Cardiac fibroblast (primary cell): ENCODE results near the gene TMEM94.
A peak's percentile ranks its signal among the peaks of the same experiment; 100 is the strongest.

Experiments used
- DNase-seq, 2 donors: peaks; one replicate each; pipeline versions ENCODE4 v3.0.0 to v3.0.0-alpha.2; 2010; ENCODE audit warnings: low read depth in 2 of 2
- H3K4me3 ChIP-seq, 2 donors: replicated peaks in 1 of 2; 1 replicate in 1 of 2; 2 replicates in 1 of 2; pipeline ENCODE4 v1.5.1; 2011; ENCODE audit warnings: low read depth in 2 of 2, low read length in 2 of 2, mild to moderate bottlenecking in 2 of 2, moderate library complexity in 1 of 2
- TF ChIP-seq, protein P1 (sequence below): IDR thresholded peaks from one replicate; pipeline ENCODE4 v1.5.1; 2011; ENCODE audit warnings: low read depth, mild to moderate bottlenecking, low read length, inconsistent platforms

TMEM94 gene

DNA sequence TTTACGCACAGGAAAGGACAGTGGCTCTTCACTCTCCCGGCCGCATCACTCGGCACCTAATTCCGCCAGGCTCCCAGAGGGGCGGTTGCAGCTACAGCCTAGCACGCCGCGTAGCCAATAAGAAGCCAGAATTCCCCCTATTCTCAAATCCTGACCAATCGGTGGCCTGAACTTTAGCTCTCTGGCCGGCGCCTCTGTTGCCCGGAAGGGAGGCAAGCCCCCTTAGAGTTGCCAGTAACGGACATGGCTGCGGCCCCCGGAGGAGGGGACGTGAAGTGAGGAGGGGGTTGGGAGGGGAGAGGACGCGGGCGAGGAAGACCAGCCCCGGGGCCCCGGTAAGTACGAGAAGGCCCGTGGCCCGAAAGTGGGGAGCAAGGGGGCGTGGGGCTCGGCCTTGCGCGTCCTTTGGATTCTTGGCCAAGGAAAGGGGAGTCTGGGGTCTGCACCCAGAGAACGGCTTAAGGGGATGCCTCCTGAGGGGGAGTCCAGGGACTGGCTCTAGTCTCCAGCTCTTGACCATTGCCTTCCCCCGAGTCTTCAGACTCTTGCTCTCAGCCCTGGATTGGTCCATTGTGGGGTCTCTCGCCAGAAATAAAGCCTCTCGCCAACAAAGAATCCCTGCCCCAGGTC, at the start of gene TMEM94:
Gene TMEM94 (plus strand): TSS at position 219 of the 630 bp plus-strand sequence. CDS start 15,271 bp downstream, outside the sequence.
- peak; percentile 98 to 99 for DNase-seq
- TF ChIP-seq, protein P1, sequence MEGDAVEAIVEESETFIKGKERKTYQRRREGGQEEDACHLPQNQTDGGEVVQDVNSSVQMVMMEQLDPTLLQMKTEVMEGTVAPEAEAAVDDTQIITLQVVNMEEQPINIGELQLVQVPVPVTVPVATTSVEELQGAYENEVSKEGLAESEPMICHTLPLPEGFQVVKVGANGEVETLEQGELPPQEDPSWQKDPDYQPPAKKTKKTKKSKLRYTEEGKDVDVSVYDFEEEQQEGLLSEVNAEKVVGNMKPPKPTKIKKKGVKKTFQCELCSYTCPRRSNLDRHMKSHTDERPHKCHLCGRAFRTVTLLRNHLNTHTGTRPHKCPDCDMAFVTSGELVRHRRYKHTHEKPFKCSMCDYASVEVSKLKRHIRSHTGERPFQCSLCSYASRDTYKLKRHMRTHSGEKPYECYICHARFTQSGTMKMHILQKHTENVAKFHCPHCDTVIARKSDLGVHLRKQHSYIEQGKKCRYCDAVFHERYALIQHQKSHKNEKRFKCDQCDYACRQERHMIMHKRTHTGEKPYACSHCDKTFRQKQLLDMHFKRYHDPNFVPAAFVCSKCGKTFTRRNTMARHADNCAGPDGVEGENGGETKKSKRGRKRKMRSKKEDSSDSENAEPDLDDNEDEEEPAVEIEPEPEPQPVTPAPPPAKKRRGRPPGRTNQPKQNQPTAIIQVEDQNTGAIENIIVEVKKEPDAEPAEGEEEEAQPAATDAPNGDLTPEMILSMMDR: no peak
- H3K4me3 ChIP-seq: peak within 1 kb of the TSS; percentile 76 to 98

DNA sequence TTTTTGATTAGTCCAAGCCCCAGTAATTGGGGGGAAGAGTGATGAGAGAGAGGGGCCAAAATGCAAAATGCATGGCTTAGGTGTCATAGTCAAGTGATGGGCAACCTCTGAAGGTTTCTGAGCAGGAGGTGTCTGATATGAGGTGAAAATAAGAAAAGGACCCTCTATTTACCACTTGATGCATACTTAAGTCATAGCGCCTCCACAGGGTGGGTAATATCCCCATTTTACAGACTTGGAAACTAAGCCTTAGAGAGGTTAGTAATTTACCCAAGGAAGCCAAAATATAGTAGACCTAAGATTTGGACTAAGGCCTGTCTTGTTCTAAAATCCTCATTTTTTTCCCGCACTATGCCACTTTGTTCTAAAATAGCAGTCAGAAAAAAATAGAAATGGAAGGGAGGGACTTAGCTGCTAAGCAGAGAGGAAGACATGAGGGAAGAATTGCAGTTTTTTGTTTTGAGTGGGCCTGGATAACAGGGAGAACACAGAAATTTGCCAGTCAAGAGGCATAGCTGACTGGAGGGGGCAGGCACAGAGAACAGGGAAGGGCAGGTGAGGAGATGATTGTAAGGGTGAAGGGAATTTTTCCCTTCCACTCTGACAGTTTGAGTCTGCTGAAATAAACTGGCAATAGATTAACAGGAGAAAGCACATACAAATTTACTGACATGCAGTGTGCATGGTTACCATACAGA, 48.6 kb upstream of the TMEM94 start:
- TF ChIP-seq, protein P1: no peak
- DNase-seq: no peak
- no peak overlapping the region for H3K4me3 ChIP-seq

- no peak for DNase-seq
- H3K4me3 ChIP-seq: no peak overlapping the region
- TF ChIP-seq, protein P1: no peak
Measured at GRCh38 chr17:75410141-75410540, 46.3 kb upstream of the TMEM94 start.

GRCh38 chr17:75411328-75412067, 44.9 kb upstream of the TMEM94 start:
- H3K4me3 ChIP-seq: no peak overlapping the region
- TF ChIP-seq, protein P1: no peak
- DNase-seq: no peak

DNA sequence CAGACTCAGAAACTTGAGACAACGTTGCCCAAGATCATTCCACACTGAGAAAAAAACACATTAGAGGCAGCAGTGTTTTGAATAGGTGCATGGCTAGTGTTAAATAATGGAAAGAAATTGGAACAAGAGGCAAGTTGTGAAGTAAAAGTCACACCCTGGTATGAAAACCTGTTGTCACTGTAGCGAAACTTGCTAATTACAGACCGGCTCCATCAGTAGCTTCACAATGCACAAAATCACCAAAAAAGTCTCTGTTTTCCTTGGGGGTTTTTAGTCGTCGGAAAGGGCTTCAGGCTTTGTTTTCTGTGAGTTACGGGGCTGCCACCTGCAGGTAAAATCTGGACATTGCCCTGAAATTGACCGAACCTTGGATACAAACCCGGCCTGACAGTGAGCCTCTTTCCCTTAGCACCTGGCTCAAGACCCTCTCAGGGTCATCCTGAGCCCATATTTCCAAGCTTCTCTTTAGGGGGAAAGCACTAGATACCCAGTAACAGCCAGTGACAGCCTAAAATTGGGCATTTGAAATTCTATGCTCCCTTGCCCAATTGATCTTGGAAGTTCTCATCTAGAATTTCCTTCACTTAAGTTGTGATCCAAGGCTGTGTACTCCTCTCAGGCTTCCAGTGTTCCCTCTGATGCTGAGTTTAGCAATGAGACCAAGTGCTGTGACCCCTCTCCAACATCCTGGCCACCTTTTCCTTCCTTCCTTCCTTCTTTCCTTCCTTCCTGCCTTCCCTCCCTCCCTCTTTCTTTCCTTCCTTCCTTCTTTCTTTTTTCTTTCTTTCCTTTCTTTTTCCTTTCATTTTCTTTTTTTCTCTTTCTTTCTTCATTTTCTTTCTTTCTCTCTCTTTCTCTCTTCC, 43.7 kb upstream of the TMEM94 start:
- peak; percentile 71 to 75 for DNase-seq
- peak overlapping the region in 1 of 2 donors; percentile 3 for H3K4me3 ChIP-seq

More for the DNA sequence above, 43.7 kb upstream of the TMEM94 start:
- TF ChIP-seq, protein P1: peak; percentile 75
